HG03575 (cell line): ENCODE data around the gene COL23A1.

Experiments
- ATAC-seq: cut with Tn5 transposase; IDR thresholded peaks from one replicate; pipeline ENCODE4 v1.9.1; 2021; ENCODE audit not compliant: unreplicated experiment, insufficient number of reproducible peaks, low FRiP score; ENCODE audit errors: extremely low read depth

Gene COL23A1

DNA sequence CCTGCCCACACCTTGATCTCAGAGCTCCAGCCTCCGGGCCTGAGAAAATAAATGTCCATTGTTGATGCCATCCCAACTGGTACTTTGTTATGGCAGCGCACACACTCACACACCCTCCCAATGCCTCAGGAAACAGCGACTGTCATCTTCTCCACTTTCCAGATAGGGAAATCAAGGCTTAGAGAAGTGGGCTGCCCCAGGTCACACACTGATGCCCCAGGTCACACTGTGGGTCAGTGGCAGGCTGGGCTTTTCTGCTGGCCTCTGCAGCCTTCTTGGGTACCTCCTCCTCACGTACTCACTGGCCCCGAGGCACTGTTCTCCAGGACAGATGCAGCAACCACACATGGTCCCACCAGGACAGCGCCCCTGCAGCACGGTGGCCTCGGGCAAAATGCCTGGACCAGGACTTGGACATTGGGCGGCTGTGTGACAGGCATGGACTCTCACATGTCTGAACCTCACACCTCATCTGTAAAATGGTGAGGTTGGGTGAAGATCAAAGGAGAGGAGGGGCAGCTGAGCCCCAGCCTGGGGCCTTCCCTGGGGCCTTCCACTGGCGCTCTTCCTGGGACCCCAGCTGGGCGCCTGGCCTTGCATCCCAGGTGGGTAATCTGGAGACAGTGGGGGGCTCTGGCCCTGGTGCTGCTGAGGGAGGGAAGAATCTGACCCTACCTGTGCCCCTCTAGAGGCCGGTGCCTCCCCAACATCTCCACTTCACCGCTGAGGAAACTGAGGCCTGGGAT lies 156.0 kb downstream of the COL23A1 start:
- ATAC-seq: no peak

DNA sequence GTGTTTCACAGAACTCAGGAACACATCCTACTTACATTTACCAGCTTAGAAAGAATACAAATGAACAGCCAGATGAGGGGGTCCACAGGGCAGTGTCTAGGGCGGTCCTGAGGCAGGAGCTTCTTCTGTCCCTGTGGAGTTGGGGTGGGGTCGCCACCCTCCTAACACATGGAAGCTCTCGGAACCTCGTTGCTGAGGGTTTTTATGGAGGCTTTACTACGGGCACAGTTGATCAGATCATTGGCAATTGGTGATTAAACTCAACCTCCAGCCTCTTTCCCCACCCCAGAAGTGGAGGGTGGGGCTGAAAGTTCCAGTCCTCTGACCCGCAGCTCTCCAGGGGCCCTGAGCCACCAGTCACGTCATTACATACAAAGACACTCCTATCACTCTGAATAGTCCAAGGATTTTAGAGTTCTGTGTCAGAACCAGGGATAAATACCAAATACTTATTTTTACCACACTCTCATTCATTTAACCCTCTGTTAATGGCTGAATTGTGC lies 156.9 kb downstream of the COL23A1 start:
- no peak for ATAC-seq

DNA sequence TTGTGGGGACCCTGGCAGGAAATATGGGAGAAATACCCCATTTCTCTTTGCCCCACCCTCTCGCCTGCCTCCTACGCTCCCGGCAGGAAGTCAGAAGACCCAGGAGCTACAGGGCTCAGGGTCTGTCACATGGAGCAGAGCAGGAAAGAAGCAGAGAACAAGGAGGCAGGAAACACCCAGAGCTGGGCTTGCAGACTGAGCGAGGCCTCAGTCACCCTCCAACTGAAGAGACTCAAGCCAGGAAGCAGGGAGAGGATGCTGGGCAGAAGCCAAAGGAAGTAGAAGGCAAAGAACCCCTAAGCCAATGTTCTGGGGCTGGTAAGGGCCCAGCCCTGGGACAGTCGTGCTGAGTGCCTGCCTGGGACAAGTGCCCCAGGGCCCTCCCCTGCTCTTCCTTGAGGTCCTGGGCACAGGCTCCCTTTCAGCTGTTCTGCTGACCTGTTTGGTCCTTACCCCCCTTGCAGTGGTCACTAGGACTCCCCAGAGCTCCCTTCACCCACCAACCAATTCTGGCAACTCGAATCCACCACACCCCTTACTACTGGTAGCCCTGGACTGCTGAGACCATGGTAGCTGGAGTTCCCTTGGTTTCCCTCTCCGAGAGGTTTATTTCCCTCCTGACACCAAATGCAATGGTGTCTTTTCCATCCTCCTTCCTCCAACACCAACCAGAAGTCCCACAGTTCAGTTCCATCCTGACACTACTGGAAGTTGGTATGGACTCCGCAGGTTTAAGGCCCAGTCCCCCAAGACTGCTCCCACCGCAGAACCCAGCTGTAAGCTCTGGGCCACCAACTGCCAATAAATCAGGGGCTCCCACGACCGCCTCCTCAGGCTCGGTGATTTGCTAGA lies 157.5 kb downstream of the COL23A1 start:
- no peak for ATAC-seq

DNA sequence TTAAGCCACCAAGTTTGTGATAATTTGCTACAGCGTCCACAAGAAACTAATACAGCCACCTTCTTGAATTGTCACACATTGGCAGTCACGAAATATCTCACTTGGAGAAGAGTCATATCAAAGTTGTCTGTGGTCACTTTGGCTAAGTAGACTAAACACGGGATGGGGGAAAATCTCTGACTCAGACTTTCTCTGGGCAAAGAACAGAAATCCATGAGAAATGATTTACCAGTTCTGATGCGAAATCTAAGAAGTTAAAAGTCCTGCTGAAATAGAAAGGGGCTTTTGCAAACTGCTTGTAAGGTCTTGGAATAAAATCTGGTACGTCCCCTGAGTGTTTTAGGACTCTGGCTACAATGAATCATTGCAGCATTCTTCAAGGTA lies 158.4 kb downstream of the COL23A1 start:
- no peak for ATAC-seq

DNA sequence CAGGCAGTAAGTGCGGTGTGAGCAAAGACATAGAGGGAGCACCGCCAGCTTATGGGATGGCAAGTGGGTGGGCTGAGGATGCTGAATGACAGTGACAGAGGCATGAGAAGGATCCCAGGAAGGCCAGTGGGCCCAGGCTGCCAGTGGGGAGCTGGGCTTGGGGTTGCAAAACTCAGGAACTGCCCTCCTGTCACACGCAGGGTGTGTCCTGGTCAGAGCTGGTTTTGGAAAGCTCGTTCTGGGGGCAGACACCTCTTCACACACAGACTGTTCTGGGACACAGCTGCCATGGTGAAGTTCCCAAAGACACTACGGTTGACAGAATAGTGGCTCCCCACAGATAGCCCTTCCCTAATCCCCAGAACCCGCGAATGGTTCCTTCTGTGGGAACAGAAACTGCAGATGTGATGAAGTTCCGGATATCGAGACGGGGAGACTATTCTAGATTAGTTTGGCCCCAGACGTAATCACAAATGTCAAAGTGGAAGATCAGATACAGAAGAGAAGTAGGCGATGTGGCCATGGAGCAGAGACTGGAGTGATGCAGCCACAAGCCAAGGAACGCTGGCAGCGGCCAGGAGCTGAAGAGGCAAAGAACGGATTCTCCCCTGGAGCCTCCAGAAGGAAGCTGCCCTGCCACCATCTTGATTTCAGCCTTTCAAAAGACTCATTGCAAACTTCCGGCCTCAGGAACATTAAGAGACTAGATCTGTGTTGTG lies 159.0 kb downstream of the COL23A1 start:
- ATAC-seq: no peak

DNA sequence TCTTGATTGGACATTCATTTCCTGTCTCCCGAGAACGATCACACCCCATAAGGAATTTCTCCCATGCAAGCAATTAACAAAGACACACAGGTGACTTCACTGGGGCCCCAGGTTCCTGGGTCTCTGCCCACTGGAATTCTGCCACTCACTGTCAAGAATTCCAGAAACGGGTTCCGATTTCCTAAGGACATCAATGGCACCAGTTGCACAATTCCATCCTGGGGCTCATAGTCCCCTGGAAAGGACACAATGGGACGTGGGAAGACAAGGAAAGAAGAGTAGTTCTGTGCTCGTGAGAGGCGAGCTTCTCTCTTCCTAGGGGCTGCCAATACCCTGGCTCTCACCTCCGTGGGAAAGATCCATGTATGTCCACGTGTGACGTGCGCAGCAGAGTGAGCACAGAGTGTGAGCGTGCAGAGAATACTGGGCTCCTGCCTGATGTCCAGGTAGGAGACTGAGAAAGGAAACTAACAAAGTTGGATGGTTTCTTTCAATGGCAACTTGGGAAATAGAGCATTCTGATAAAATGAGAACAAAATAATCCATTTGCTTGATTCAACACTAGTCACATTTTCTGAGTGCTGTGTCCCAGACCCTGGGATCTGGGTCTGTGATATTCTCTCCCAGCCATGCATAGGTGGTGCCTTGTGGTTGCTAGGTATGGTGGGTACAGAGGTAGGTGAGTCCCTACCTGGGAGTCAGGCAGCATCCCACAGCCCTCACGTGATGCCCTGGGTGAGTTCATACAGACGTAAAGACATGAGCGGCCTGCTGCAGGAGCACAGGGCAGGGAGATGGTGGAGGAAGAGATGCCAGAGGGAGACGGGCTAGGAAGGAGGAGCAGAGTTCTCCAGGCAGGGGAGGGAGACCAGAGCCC lies 159.8 kb downstream of the COL23A1 start:
- no peak for ATAC-seq

DNA sequence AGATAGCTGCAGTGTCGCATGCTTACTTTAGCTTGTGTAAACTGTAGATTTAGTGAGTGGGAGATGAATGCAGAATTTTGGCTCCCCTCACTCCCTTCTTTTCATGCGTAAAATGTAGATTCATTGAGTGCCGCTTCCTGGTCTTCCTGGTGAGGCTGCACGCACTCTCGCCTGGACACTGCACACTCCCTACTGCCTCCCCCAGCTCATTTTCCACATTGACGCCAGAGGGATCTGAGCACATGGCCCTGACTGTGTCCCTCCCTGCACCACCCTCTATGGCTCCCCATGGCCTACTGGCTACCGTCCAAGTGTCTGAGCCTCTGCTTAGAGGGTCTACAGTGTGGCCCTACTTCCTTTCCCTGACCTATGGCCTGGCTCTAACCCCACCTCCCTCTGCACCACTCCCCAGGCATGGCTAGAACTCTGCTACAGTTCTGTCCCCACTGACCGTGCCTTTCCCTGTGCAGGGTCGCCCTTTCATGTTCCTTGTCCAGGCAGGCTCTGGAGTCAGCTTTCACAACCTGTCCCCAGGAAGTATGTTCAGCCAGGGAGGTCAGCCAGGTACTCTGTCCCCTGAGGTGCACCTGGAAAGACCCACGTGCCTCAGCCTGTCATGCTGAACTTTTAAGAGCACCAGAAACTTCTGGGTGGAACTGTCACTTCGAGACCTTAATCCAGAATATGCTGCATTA lies 160.6 kb downstream of the COL23A1 start:
- ATAC-seq: no peak

DNA sequence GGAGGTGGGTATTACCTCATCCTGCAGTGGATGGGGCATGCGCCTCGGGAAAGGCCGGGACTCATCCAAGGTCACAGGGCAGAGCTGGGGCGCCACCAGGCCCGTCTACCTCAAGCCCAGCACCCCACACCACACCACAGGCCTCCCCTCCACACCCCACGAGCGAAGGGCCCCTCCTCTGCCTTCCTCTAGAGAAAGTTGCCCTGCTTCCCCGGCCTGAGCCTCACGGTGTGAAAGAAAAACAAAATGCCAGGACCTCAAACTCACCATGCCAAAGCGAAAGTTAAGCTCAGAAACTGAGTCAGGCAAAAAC lies 161.1 kb downstream of the COL23A1 start:
- no peak for ATAC-seq

DNA sequence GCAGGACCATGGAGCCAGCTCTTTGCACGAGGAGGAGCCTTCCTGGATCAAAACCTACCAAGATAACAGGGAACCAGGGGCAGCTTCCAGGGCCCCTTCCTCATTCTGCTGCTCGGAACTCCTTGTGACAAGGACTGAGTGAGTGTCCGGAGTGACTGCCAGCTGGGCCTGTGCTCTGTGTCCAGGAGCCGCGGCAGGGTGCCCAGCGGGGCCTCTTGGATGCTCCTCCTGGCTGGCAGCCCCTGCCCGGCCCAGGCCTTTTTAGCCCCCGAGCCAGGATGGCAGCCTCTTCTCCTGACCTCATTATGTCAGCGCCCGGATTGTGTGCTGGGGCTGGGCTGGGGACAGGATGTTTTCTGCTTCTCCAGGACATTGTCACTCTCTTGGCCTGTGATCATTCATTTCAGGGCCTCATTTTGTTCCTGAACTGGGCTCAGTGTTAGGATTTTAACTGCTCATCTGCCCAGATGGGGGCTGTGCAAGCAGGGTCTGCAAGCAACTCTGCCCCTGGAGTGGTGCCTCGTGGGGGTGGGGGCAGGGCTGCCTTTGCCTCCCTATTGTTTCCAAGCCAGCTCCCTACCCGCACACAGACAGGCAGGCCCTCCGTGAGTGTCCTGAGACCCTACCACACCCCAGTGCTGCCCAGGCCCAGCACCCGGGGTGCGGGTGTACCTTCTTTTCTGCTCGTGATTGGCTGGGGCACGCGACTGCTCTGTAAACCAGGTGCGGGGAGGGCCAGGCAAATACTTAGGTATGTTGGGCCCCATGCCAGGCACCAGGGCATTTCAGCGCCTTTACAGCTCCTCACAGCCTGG lies 161.6 kb downstream of the COL23A1 start:
- no peak for ATAC-seq

DNA sequence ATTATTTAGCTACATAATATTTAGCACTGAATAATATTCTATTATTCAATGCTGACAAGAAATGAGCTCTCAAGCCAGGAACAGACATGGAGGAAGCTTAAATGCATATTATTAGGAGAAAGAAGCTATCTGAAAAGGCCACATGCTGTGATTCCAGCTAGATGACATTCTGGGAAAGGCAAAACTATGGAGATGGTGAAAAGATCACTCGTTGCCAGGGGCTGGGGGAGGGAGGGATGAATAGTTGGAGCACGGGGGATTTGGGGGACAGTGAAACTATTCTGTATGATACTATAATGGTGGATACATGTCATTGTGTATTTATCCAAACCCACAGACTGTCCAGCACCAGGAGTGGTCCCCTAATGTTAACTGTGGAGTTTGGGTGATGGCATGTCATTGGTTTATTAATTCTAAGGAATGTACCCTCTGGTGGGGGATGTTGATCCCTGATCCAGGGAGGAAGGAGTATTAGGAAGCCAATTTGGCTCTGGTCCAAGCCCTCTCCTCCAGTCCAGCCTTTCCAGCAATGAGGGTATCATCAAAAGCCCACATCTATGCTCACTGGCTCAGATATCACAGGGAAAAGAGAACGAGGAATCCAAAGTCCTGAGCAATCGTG lies 162.5 kb downstream of the COL23A1 start:
- ATAC-seq: no peak

DNA sequence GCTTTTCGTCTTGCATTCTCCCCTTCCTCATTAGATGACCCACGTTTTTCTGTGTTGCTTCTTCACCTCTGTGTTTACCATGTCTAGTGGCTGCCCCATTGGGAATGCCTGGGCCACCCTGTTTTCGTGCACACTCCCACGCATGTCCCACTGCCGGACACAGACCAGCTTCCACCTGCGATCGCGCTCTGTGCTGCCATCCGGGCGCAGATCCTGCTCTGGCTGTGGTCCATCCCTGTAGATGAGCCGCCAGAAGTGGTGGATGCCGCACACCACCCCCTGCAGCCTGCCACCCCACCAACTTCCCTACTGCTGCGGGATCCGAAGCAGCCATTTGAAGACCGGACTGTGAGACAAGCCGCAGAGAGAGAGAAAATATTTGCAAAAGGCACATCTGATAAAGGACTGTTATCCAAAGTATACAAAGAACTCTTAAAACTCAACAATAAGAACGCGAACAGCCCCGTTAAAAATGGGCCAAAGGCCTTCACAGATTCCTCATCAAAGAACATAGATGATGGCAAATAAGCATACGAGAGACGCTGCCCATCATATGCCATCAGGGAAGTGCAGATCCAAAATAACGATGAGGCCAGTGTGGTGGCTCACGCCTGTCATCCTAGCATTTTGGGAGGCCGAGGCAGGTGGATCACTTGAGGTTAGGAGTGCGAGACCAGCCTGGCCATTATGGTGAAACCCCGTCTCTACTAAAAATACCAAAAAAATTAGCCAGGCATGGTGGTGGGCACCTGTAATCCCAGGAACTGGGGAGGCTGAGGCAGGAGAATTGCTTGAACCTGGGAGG lies 163.7 kb downstream of the COL23A1 start:
- no peak for ATAC-seq

DNA sequence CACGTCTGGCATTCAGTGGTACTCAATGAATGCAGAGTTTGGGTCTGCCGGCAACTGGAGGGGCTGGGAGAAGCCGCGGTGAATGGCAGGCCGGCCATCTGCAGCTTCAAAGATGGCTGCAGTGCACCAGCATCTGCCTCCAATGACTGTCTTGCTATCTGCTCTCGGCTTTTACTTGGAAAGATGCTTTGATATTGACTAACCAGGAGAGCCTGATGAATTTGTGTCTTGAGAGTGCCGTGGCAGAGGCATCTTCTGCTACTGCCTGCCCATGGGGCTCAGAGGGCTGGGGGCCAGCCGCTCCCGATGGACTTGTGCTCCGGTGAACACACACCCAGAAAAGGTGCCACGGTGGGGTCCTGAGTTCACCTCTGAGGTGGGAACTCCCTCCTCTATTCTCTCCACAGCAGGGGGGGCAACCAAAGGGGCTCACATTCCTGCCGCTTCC lies 164.5 kb downstream of the COL23A1 start:
- no peak for ATAC-seq

DNA sequence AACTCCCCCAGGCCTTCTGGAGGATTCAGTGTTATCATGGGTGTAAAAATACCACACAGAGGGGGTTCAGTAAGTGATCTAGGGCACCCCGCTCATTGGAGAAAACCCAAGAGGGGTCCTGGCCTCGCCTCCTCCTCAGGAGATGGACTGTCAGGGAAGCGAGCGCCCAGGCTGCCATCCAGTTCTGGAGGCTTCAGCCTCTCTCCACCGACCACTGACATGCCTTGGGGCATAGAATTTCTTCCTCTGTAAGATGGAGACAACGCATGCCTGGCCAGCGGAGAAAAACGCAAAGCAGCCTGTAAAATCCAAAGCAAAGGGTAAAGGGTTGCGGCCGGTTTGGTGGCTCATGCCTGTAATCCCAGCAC lies 165.4 kb downstream of the COL23A1 start:
- no peak for ATAC-seq

DNA sequence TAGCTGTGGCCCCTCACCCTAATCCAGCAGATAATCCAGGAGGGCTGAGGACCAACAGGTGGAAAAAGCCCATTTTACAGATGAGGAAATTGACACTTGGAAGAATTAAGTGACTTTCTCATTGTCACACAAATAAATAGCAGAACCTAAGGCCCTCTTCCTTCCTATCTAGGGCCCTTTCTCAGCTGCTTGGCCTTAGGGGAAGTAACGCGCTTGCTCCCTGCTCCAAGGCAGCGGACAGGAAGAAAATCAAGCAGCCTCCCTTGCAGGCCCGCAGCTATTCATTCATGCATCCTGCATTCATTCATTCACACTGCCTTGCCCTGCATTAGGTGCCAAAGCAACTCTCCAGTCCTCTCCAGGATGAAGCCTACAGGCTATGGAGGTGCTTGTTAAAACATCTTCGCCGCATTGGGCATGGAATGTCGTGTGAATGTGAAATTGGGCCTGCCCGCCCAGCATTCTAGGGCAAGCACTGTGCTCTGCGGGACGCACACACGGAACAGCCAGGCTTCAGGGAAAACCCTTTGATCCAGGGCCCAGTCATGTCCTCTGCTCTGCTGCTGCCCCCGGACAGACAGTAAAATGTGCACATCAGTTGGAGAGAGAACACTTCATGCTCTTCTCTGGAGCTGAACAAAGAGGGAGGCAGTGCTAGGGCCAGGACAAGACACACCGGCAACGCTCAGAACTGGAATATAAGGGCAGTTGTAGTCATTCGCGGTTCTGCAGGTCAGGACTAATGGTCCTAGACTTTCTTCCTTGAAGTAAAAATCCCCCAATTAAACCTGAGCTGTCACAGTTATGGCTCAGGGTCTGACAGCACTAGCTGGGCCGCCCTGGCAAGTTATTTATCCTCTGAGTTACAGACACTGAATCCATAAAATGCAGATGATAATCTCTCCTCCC lies 166.0 kb downstream of the COL23A1 start:
- no peak for ATAC-seq

DNA sequence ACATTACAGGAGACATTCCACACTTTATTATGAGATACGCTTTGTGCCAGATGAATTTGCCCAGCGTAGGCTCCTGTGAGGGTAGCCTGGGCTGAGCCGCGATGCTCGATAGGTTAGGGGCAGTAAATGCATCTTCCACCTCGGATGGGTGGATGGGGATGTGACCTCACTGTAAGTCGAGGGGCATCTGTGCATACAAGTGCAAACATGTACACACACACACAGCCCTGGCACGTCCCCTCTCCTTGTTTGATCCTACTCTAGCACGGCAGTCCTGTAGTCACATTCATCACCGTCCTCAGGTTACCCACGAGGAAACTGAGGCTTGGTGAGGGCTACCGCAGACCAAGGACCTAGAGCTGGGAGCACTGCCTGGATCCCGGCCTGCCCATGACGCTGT lies 166.8 kb downstream of the COL23A1 start:
- no peak for ATAC-seq

DNA sequence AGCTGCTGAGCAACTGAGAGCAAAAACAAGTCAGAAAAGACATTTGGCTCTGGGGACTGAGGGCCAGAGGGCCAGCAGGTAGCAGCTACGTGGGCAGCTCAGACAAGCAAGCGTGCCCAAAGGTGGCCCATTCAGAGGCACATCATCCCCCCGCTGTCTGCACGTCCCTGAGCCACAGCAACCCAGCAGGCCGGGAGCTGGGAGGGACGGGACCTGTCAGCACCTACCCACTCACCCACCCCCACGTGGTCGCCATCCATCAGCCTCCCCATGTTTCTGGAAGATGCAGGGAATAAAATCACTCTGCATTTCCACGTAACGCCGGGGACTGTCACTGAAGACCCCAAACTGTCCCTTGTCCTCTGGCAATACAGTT lies 167.8 kb downstream of the COL23A1 start:
- no peak for ATAC-seq
